ENCODE data around the gene EIF3K.
"Not testable (repeated sequence)": the region's sequence is repeated elsewhere in the genome, so short reads cannot be mapped to it uniquely, and the experiment has no call there.

The EIF3K gene, protein sequence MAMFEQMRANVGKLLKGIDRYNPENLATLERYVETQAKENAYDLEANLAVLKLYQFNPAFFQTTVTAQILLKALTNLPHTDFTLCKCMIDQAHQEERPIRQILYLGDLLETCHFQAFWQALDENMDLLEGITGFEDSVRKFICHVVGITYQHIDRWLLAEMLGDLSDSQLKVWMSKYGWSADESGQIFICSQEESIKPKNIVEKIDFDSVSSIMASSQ

DNA sequence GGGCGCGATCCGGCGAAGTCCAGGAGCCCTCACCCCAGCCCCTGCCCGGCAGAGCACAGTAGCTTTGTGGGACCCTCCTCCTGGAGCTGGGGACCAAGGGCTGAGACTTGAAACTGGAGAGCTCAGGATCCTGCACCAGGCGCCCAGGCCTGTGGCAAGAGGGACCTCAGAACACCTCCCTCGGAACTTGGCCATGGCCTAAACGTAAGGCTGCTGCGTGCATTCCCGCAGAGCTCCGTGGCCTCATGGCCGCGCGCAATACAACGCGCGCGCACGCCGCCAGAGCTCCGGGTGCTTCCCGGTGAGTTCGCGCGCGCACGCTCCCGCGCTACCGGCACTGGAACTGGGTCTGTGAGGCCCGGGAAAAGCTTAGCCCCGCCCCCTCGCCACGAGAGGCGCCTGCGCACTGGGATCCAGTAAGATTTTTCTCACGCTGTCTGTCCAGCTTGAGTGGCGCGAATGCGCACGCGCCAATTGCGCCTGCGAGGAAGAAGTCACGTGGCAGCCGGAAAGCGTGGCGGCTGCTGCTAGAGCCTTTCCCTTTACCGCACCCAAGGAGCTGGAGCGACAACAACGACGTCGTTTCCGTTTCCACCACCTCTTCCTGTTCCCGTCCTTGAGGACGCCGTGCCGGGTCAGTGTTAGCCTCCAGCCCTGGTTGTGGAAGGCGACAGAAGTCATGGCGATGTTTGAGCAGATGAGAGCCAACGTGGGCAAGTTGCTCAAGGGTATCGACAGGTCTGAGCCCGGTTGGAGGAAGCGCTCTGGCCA lies at the start of gene EIF3K:
EIF3K (plus strand) TSS at position 599 of the 771 bp plus-strand sequence; CDS start at position 680, 81 bp downstream.
- peak; percentile 96 to 99 (median 98) for DNase-seq
- intact Hi-C loops (cut with DNase I) = loop anchor here (5.0 to 10.0 kb wide), 3 partner anchors 216 to 234 kb away; partner anchors contain the start of genes ECH1 and FAM98C

DNA sequence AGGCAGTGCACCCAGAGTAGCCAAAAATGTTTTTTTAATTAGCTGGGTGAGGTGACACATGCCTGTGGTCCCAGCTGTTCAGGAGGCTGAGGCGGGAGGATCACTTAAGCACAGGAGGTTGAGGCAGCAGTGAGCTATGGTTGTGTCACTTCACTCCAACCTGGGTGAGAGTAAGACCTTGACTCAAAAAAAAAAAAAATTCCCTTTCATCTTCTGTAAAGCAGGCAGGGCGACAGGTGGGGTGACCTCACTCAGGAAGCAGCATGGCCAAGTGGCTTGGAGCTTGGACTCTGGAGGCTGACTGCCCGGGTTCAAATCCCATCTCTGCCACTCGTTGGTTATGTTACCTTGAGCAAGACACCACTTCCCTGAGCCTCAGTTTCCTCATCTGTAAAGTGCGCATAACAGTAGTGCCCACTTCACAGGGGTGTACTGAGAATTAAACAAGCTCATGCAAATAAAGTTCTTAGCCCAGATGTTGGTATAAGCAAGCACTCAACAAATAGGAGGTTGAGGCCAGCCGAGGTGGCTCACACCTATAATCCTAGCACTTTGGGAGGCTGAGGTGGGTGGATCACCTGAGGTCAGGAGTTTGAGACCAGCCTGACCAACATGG lies 49.5 kb upstream of the EIF3K start:
- no peak for DNase-seq
- intact Hi-C loops (cut with DNase I) = no loop called here

DNA sequence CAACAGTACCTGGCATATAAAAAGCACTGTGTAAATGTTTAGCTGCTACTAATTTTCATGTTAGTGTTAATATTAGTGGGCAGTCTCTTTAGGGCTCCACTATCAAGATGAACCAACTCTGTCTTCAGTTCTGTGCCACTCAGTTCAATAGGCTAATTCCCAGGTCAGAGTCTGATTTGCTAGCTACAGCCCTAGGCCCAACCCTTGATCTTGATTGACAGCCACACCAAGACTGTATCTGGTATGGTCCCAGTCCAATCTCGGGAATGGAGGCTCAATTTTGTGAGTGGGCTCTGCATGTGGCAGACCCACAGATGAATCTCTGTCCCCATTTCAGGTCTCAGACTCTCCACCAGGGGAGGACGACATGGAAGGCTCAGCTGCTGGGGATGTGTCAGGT lies 47.3 kb upstream of the EIF3K start:
- intact Hi-C loops (cut with DNase I) = no loop called here
- DNase-seq = no peak

DNA sequence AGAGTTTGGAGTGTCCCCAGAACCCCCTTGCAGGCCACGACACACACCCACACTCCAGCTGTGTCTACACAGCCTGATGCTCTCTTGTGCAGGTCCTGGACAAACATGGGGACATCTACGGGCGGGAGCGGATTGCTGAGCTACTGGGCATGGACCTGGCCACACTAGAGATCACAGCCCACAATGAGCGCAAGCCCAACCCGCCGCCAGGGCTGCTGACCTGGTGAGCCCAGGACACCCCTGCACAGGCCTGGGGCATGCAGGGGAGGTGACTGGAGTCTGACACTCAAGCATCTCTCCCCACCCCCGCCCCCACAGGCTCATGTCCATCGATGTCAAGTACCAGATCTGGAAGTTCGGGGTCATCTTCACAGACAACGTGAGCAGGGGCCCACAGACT lies 41.2 kb upstream of the EIF3K start:
- intact Hi-C loops (cut with DNase I) = no loop called here
- no peak for DNase-seq

DNA sequence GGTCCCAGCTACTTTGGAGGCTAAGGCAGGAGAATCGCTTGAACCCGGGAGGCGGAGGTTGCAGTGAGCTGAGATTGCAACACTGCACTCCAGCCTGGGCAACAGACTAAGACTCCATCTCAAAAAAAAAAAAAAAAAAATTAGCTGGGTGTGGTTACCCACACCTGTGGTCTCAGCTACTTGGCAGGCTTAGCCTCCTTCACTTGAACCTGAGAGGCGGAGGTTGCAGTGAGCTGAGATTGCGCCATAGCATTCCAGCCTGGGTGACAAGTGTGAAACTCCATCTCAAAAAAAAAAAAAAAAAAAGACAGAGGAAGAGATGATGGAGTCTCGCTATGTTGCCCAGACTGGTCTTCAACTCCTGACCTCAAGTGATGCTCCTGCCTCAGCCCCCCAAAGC lies 39.7 kb upstream of the EIF3K start:
- intact Hi-C loops (cut with DNase I); DNase-seq: not testable (repeated sequence)

DNA sequence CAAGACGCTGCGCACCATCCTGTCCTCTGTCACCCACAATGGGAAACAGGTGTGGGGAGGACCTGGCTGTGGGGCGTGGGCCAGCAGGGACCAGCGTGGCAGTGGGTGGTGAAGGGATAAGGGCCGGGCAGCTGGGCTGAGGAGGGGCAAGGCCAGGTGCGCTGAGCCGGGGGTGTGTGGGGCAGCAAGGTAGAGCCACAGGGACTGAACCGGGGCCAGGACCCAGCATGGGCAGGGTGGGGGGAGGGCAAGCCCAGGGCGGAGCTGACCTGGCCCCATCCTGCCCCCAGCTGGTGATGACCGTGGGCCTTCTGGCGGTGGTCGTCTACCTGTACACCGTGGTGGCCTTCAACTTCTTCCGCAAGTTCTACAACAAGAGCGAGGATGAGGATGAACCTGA lies 38.9 kb upstream of the EIF3K start:
- no peak for DNase-seq
- intact Hi-C loops (cut with DNase I) = no loop called here

DNA sequence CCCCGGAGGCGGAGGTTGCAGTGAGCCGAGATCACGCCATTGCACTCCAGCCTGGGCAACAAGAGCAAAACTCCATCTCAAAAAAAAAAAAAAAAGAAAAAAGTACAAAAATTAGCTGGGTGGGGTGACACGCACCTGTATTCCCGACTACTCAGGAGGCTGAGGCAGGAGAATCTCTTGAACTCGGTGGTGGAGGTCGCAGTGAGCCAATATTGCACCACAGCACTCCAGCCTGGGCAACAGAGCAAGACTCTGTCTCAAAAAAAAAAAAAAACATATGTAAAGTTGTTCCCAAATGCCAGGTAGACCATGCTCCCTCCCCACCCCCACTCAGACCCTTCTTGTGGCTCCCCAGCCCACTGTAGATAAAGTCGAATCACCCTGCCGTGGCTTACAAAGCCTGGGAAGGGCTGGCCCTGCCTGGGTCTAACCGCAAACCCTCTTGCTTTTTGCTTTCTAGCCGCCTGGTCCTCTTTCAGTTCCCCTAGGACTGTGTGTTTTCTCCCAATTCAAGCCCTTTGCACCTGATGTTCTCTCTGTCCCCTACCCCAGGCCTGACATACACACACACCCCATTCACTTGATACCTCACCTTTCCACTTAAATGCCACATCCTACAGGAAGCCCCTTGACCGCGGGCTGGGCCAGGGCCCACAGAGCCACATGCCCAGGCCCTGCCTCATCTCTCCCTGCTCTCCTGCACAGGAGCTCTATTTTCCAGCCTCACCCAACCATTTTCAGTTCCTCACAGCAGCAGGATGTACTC lies 35.6 kb upstream of the EIF3K start:
- intact Hi-C loops (cut with DNase I) = no loop called here

DNA sequence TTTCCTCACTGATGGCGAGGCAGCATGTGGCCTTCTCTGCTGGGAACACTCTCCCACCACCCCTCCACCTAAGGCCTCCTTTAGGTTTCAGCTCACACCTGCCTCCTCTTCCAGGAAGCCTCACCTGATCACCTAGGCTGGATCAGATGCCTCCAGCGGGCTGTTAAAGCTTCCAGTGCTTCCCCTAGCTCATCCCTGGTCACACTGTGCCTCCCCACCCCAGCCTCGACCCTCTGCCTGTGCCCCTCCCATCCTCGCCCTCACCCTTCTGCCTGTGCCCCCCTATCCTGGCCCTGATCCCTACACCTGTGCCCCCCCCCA lies 35.0 kb upstream of the EIF3K start:
- no peak for DNase-seq
- intact Hi-C loops (cut with DNase I) = no loop called here

More for the DNA sequence above, 35.6 kb upstream of the EIF3K start:
- peak in 1 of 42 donors; percentile 7 for DNase-seq

DNA sequence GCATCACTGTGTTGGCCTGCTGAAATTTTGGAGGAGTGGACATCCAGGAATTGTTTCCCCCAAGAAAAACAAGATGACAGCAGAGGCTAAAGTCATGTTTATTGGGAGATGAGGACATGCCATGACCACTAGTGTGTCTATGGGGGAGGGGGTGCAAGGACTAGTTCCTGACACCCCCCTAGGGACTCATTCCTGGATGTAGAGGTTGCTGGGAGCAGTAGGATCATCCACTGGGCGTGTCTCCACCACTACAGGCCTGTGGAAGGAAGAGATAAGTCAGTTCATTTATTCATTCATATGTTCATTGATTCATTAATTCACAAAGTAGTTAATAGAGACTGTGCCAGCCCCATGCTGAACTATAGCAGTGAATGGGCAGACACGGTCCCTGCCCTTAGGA lies 31.4 kb upstream of the EIF3K start:
- no peak for DNase-seq
- intact Hi-C loops (cut with DNase I) = no loop called here

DNA sequence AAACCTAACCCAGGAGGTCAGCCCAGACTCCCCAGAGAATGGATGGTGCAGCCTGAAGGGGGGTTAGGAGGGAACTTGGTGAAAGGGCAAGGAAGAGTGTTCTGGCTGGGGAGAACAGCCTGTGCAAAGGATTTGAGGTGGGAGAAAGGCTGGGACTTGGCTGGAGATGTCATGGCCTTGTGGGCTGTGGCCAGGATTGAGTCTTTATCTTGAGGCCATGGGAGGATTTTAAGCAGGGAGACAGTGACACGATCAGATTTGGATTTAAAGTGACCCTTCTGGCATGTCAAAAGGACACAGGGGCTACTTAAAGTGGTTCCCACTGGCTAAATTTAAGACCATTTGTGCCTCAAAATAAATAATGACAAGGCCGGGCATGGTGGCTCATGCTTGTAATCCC lies 30.9 kb upstream of the EIF3K start:
- DNase-seq = no peak
- intact Hi-C loops (cut with DNase I) = no loop called here

DNA sequence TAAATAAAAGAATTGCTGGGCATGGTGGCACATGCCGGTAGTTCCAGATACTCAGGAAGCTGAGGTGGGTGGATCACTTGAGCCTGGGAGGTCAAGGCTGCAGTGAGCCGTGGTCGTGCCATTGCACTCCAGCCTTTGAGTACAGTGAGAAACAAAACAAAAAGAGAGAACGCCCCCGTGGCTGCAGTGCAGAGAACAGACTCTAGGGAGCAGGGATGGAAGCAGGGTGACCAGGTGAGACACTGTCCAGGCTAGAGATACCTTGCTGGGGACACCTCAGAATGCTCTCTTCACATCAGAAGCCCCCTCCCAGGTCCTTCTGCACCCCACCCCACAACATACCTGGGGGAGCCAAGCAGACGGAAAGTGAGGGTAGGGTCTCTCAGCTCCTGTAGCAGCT lies 26.0 kb upstream of the EIF3K start:
- DNase-seq = no peak
- intact Hi-C loops (cut with DNase I) = no loop called here

DNA sequence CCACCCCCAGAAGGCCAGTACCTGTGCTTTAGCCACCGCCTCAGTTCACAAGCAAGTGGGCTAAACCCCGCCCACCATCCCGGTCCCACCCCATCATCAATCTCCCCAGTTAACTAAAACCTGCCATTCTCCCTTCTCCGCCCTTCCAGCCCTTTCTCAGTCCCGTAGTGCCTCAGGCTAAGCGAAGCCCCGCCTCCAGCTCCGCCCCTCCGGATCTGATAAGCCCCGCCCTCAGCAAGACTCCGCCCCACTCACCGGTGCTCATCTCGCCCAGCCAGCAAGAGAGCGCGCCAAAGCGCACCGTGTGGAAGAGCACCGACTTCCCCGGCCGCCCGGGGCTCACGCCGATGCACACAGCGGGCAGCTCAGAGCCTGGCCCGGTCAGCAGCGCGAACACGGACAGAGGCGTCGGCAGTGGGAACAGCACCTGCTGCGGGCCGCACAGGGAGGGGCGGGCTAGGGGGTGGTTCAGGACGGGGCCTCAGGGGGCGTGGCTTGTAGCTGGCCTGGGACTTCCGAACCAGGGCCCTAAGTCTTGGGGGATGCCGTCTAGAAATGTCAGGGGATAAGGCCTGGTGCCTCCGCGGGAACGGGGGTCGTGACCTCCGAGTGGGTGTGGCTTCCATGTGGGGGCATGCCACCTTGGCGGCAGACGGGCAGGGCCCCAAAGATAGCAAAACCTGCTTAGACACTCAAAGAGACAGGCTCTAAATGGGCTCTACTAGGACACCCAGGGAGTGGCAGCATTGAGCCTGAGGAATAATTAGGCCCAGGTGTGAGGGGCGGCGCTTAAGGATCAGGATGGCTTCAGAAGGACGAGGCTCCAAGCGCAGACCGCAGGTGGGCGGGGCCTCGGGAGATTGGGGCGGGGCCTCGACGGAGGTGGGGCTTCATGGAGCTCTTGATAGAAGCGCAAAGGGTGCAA lies 22.7 kb upstream of the EIF3K start:
- intact Hi-C loops (cut with DNase I) = no loop called here
- DNase-seq = peak in 23 of 42 donors; percentile 7 to 57 (median 24)

DNA sequence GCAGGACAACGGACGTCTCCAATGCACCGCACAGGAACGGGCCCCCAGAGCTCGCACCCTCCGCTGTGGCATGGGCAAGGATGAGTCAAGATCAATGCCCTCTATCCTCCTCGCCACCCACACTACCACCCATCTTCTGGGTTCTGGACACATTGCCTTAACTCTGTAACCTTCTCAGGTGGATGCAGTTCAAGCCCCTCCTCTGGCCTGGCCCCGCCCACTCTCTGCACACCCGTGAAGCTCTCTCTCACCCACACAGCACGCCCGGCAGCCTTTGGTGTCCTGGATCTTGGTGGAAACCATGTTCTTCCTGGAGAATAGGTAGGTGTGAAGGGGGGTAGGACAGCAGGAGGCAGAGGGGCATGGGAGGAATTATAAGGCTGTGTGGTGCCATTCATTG lies 21.9 kb upstream of the EIF3K start:
- DNase-seq = no peak
- intact Hi-C loops (cut with DNase I) = no loop called here

DNA sequence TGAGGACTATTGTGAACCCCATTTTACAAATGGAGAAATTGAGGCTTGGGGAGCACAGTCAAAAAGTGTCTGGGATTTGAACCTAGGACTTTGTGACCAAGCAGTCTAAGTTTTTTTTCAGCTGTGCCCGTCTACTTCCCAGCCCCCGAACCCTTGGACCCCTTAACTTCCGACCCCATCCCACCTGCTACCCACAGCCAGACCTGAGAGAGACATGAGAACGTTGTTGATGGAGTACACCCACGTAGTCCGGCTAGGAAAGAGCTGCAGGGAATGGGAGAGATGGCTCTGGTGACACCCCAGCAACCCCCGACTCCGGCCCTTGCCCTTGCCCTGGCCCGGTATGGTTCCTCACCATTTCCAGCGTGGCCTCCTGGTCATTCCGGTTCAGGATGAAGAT lies 19.3 kb upstream of the EIF3K start:
- no peak for DNase-seq
- intact Hi-C loops (cut with DNase I) = no loop called here

DNA sequence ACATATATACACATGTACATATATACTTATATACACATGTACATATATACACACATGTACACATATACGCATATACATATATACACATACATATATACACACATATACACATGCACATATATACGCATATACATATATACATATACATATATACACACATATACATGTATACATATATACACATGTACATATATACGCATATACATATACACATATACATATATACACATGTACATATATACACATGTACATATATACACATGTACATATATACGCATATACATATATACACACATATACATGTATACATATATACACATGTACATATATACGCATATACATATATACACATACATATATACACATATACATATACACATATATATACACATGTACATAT lies 16.1 kb upstream of the EIF3K start:
- intact Hi-C loops (cut with DNase I); DNase-seq: not testable (repeated sequence)

DNA sequence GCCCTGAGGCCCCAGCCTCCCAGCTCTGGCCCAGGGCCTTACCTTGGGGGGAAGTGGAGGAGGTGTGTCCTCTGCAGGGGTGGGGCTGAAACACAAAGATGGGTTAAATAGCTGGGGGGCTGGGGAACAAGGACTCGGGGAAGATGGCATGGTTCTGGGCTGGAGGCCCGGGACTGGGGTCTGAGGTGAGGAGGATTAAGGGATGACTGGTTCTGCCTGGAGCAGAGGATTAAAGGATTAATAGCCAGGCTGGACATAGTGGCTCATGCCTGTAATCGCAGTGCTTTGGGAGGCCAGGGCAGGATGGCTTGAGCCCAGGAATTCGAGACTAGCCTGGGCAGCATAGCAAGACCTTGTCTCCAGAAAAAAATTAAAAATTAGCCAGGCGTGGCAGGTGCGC lies 12.9 kb upstream of the EIF3K start:
- DNase-seq = no peak
- intact Hi-C loops (cut with DNase I) = no loop called here

DNA sequence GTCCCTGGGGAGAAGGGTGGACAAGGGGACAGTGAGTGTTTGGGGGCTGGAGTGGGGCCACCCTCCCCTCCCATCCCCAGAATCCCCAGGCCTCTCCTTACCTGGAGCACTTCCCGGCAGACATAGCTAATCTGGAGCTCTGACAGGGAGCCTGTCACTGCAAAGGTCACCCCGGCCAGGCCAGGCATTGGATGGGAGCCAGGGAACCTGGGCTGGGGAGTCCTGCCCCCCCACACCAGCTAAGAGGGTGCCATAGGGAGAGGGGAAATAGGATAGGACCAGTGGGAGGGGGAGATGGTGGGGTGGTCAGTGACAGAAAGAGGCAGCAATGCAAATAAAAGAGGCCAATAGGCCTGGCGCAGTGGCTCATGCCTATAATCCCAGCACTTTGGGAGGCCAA lies 4.7 kb upstream of the EIF3K start:
- DNase-seq = no peak
- intact Hi-C loops (cut with DNase I) = loop anchor here (10.0 kb wide), 1 partner anchor 221 kb away; the partner anchor contains the start of gene ECH1

DNA sequence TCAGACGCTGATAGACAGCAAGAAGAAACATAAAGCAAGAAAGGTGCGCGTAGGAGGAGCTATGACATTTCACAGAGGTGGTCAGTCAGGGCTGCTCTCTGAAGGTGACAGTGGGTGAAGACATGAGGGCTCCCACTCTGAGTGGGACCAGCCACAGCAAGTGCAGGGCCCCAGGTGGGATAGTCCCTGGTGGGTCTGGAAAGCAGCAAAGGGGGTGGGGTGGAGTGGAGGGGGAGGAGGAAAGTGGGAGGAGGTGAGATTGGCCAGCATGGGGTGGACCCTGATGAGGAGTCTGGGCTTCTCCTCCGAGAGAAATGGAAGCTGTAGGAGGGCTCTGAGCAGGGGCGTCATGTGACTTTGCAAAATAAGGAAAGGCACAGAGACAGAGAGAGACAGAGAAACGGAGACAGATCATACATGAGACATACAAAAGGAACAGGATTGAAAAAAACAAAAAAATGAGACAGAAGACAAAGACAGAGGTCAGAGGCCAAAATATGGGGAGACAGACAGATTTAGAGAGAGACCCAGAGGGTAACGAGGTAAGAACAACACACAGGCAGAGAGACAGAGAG lies 3.9 kb upstream of the EIF3K start:
- DNase-seq = no peak
- intact Hi-C loops (cut with DNase I) = loop anchor here (5.0 to 10.0 kb wide), 3 partner anchors 213 to 237 kb away; partner anchors contain the start of genes ECH1 and FAM98C

Measured in head of caudate nucleus (tissue), 42 donors.